ENCODE results near the gene CCR2.

Gene CCR2

GRCh38 chr3:46395766-46396530 is 42.0 kb downstream of the CCR2 start:
- ChIA-PET CTCF (interaction anchor here (0.6 kb wide), 1 partner anchor 9 kb away, joined by 4 read pairs; no protein-coding TSS in a partner anchor), POLR2A (no interaction called here)
- no peaks in the 10 kb centered on the region for H3K36me3 ChIP-seq (ENCODE audit: control insufficient read depth in 2 of 2, insufficient read depth in 1 of 2, low read length in 2 of 2)
- TF ChIP-seq ZNF488 (tag by site-specific recombination; IDR thresholded peaks at IDR 0.05) (no peak), ZFHX2 (tag by site-specific recombination; conservative IDR thresholded peaks at IDR 0.05) (0 out of 2 replicates have a peak, but pooled peaks have one; percentile 8)
- no peak overlapping the region for H3K4me3 ChIP-seq (ENCODE audit: low read depth, low read length)
- H3K27ac ChIP-seq (ENCODE audit: extremely low read depth, low read depth, low read length): no peak overlapping the region
- H3K4me1 ChIP-seq (ENCODE audit: control insufficient read depth, insufficient read depth, low read length): no peaks in the 10 kb centered on the region
- H3K9me3 ChIP-seq (ENCODE audit: control insufficient read depth, insufficient read depth, low read depth, low read length): no peaks in the 10 kb centered on the region

- TF ChIP-seq KLF10 (tag by site-specific recombination; IDR thresholded peaks at IDR 0.05): no peak
- no peak for TF ChIP-seq KLF17 (tag by site-specific recombination; IDR thresholded peaks at IDR 0.05)
- TF ChIP-seq ZNF639 (tag by site-specific recombination; IDR thresholded peaks at IDR 0.05): no peak
- TF ChIP-seq ZNF561 (tag by site-specific recombination; IDR thresholded peaks at IDR 0.05; ENCODE audit: borderline replicate concordance): no peak
- CTCF ChIA-PET: no interaction called here
- Histone ChIP-seq H3K36me3 (ENCODE audit: control insufficient read depth in 2 of 2, insufficient read depth in 1 of 2, low read length in 2 of 2) (no peaks in the 10 kb centered on the region), H3K4me1 (ENCODE audit: control insufficient read depth, insufficient read depth, low read length) (no peaks in the 10 kb centered on the region), H3K27ac (ENCODE audit: extremely low read depth, low read depth, low read length) (no peak overlapping the region), H3K4me3 (ENCODE audit: low read depth, low read length) (no peak overlapping the region), H3K9me3 (ENCODE audit: control insufficient read depth, insufficient read depth, low read depth, low read length) (no peaks in the 10 kb centered on the region)
- POLR2A ChIA-PET: no interaction called here
Observed at GRCh38 chr3:46397111-46397510, 43.2 kb downstream of the CCR2 start.

GRCh38 chr3:46398186-46398955 is 44.5 kb downstream of the CCR2 start:
- CTCF ChIA-PET: interaction anchor here (1.4 kb wide), 1 partner anchor 20 kb away, joined by 4 read pairs; no protein-coding TSS in a partner anchor
- Histone ChIP-seq H3K36me3 (ENCODE audit: control insufficient read depth in 2 of 2, insufficient read depth in 1 of 2, low read length in 2 of 2) (no peaks in the 10 kb centered on the region), H3K27ac (ENCODE audit: extremely low read depth, low read depth, low read length) (no peak overlapping the region), H3K4me1 (ENCODE audit: control insufficient read depth, insufficient read depth, low read length) (no peaks in the 10 kb centered on the region), H3K9me3 (ENCODE audit: control insufficient read depth, insufficient read depth, low read depth, low read length) (no peaks in the 10 kb centered on the region), H3K4me3 (ENCODE audit: low read depth, low read length) (no peak overlapping the region)
- TF ChIP-seq ZSCAN18 (tag by site-specific recombination; IDR thresholded peaks at IDR 0.05) (no peak), ZNF561 (tag by site-specific recombination; IDR thresholded peaks at IDR 0.05; ENCODE audit: borderline replicate concordance) (no peak), YY2 (tag by site-specific recombination; IDR thresholded peaks at IDR 0.05) (no peak), BCL11A (tag by site-specific recombination; IDR thresholded peaks at IDR 0.05; ENCODE audit: low read depth) (no peak), ZNF350 (tag by site-specific recombination; IDR thresholded peaks at IDR 0.05) (no peak), ELK4 (IDR thresholded peaks at IDR 0.05; ENCODE audit: borderline replicate concordance, low read depth, low read length) (no peak), ZBTB11 (tag by site-specific recombination; conservative IDR thresholded peaks at IDR 0.05; ENCODE audit: low read depth) (no peak), AEBP2 (tag by site-specific recombination; IDR thresholded peaks at IDR 0.05; ENCODE audit: borderline replicate concordance) (no peak), ZNF239 (tag by site-specific recombination; IDR thresholded peaks at IDR 0.05) (no peak)
- POLR2A ChIA-PET: no interaction called here

Data from HEK293 (cell line).